Measurements from ENCODE around the gene SFXN4.

The SFXN4 gene, protein sequence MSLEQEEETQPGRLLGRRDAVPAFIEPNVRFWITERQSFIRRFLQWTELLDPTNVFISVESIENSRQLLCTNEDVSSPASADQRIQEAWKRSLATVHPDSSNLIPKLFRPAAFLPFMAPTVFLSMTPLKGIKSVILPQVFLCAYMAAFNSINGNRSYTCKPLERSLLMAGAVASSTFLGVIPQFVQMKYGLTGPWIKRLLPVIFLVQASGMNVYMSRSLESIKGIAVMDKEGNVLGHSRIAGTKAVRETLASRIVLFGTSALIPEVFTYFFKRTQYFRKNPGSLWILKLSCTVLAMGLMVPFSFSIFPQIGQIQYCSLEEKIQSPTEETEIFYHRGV

DNA sequence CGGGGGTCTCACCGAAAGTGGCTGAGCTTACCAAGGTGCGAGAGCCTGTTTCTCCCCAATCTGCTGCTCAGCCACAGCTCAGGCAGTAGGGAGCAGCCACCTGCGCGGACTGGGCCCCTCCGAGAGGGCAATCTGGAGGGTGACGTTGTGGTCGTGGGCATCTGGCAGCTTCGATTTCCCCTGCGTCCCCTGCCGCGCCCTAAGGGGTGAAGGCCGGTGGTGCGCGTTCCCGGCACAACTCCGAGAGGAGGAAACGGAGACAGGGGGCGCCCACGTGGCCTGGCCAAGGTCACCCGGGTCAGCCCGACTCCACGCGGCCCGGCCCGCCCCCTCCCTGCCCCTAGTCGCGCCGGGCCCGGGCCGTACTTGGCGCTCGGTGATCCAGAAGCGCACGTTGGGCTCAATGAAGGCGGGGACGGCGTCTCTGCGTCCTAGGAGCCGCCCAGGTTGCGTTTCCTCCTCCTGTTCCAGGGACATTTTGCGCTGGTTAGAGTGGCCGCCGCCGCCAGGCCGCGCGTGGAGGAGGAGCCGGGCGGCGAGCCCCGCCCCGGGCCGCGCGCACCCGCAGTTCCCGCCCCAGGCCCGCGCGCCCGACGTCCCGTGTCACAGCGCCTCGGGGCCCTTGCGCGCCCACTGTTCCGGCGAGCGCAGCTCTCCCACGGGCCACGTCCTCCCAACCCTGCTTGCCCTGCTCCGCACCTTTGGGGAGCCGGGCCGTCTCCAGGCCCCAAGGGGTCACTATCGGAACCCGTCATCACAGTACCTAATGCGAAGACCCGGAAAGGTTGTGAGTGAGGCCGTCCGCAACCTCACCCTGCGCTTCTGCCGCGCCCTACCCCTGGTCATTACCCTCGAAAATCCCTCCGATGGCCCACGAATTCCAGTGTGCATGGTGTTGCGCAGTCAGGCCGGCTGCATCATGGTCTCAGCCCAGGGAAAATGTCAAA, at the start of gene SFXN4:
Gene SFXN4 (minus strand): TSS at position 544 of the 947 bp plus-strand sequence. CDS start 67 bp downstream, at position 477.
- DNase-seq = peak; percentile 60 to 84 (median 73)

DNA sequence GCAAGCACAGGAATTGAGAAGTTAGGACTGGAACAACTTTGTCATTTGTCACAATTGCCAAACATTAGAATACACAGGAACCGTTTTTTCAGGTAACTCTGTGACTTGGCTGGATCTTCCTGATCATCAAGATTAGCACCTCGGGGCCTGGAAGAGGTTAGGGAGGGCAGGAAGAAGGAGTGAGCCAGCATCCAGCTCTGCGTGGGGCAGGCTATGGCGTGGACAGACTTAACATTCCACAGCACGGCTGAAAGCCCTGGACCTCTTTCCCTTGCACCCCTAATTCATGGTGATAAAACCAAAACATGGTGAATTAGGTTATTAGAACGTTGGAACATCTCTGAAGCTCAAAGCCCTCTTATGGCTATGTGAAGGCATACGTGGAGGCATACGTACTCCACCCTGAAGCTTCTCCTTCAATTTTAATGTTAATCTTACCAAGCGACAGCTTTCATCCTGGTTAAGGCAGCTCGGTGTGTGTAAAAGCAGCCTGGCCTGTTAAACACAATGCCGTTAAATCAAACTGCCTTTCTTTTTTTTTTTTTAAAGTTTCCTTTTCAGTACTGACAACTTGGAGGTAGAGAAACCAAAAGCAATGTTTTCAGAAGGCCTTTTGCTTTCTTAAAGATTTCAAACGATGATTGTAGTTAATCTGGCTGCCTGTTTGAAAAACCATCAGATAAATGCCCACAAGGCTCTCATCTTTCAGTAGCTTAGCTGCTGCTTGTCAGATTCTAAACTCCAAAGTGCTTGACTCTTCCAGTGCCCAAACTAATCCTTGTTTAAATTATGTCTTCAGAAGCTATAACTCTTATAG, 46.3 kb upstream of the SFXN4 start:
- DNase-seq = peak in 3 of 6 experiments; percentile 60 to 71 (median 68)

DNA sequence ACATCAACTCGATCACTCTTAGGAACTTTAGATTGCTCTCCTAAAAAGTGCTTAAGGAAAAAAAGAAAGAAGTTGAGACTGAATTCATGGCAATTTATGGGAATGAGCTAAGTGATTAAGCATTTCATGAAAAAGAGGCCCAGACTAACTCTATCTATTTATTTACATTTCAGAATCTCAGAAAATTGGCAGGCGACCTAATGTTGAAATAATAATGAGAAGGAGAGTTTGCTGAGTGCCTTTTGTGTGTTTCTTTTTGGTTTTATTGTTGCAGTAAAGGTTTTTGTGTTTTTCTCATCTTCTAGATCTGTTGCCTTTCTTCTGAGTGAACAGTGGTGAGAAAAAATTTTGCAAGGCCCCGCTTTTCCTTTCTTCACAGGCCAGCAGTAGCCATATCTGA, 45.7 kb upstream of the SFXN4 start:
- DNase-seq = no peak

DNA sequence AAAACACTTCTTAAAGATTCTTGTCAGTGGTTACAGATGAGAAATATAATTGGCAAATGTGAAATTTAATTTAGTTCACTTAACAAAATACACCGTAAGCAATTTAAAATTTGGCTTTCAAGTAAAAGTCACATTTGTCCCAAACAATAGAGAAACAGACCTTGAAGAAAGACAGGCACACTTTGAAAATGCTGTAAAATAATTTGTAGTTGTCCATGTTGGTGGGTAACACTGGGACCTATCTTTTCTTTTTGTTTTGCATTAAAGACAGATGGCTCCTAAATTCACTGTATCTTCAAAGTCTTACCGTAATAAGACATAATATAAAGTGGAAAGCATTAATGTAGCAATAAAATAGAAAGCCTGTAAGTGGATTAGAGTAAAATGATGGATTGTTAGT, 45.1 kb upstream of the SFXN4 start:
- DNase-seq = no peak

DNA sequence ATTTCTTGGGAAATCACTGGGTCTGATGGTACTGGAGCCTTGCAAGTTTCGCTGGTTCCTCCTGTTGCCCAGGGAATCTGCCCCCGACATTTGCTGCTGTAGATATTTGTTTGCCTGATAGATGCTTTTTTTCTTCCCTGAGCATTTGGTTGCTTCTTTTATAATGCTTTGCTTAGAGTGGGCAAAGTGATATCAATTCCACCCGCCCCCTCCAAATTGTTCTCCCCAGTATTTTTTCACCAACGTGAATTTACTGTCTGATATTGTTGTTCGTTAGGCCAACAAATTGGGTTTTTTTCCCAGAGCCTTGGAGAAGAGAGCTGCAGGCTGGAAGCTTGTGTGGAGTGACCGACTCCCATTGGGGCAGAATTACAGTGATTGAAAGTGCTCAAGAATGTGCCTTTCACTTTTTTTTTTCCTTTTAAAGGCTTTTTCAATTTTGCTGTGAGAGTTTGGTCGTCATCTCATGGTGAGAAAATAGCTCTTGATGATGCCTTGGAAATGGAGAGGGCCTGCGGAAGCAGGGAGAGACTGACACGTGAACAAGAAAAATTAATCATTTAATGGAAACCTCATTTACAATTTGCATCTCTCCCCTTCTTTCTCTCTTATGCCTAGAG, 44.3 kb upstream of the SFXN4 start:
- no peak for DNase-seq

DNA sequence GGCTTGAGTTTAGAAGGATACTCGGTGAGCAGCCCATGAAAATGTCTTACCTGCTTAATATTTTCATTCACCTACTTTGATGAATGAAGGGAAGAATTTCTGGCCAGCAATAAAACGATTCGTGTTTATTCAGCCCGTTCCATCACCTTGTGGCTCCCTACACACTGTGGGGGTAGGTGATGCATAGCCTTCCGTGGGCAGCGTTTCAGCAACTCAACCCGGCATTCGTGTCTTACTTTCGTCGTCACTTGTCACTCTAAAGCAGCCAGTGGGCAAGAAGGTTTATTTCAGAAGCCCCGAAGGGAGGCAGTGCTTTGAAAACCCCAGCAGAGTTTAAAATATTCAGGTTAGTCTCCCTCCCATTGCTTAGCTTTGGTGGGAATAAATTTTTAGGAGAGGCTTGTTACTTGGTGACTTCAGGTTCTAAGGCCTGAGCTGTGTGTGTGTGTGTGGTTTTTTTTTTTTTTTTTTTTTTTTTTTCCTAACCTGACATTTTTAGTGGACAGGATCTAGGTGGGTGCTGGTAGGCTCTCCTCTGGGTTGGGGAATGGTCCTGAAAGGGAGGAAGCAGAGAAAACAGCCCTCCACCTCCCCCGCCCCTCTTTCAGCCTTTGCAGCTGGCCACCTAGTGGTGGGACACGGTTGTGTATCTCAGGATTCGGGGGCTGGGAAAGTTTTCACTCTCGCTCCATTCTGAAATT, 43.7 kb upstream of the SFXN4 start:
- DNase-seq = peak; percentile 36 to 61 (median 42)

DNA sequence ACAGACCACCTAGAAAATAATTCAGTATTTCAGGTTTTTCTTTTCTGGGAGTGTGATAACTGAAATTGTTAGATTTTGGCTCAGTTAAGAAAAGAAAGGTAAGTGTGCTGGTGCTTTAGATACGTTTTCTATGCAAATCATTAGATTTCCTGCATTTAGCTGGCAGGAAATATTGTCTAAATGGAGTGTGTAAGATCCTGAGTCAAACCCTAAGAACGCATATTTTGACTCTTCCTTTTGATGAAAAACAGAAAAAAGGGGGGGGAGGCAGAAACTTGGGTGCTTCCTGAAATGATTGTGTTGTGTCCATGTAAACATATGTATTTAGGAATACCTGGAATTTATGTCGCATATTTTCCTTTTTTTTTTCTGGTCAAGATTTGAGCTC, 43.0 kb upstream of the SFXN4 start:
- DNase-seq = peak in 2 of 6 experiments; percentile 22 to 48

DNA sequence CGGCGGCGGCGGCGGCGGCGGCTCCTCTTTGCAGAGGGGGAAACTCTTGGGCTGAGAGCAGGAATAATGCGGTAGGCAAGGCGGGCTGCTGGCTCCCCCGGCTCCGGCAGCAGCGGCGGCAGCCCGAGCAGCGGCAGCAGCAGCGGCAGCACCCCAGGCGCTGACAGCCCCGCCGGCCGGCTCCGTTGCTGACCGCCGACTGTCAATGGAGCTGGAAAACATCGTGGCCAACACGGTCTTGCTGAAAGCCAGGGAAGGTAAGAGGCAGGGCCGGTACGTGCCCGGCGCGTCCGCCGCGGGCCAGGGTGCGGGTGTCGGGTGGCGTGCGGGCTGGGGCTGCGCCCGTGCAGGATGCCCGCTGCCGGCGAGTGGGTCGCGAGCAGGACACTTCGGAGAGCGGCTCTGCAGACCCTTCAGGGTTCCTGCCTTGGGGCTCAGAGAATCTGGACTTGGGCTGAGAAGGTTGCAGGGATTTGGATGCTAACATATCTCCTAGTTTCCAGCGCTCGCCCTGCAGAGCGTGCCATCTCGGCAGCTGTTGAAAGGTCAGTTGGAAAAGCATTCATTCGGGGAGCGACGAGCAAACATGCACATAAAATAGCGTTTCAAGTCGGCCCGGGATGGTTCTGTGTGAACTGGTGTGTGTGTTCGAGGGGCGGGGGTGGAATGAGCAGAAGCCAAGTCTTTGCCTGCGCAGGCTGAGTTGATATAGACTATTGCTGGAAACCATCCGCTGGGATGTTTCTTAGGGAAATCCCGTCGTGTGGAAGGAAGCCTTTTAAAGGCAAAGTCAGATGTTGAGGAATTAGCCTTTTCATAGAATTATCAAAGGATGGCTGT, 42.4 kb upstream of the SFXN4 start:
- peak; percentile 22 to 71 (median 45) for DNase-seq

DNA sequence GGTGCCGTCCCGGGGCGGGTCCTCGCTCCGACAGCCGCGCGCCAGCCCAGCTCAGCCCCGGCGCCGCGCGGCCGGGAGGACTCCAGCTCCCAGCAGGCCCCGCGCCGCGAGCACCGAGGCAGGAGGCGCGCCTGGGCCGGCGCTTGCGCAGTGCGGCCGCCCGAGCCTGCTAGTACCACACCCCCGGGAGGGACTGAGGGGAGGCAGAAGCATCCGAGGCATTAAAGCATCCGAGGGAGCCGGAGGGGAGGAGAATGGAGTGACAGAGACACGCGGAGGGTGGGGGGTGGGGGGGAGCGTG, 41.8 kb upstream of the SFXN4 start, which contains the start of gene GRK5:
Gene GRK5 (plus strand): TSS at position 206 of the 301 bp plus-strand sequence. CDS start 347 bp downstream, outside the sequence.
- peak; percentile 88 to 97 (median 96) for DNase-seq

DNA sequence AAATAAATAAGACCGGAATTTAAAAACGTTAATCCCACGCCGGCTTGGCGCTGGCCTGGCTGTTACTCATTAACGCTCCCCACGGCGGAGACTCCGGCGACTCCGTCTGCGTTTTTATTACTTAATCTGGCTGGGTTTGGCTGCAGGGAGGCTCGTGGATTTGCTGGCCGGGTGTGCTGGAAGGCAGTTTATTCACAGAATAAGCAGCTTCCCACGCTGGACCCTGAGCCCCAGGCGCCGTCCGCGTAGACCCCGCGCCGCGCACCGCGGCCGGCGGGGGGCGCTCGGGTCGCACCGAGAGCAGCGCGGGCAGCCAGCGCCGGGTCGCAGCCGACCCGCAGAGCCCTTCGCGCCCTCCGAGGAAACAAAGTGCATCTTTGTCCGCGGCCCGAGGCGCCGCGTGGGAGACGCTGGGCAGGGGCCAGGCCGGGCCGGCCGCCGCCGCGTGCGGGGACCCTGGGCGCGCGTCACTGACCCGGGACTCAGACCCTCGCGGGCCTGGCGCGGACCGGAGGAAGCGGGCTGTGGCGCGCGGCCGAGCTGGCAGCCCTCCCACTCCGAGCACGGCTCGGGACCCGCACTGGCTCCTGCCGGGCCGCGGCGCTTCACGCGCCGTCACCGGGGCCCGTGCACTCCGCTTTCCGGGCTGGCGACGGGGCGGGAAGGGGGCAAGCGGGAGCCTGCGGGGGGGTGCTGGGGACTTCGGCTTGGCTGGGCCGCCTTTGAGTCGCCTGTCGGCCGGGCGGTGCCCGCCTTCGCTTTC, 41.3 kb upstream of the SFXN4 start:
- DNase-seq = peak; percentile 45 to 80 (median 75)

DNA sequence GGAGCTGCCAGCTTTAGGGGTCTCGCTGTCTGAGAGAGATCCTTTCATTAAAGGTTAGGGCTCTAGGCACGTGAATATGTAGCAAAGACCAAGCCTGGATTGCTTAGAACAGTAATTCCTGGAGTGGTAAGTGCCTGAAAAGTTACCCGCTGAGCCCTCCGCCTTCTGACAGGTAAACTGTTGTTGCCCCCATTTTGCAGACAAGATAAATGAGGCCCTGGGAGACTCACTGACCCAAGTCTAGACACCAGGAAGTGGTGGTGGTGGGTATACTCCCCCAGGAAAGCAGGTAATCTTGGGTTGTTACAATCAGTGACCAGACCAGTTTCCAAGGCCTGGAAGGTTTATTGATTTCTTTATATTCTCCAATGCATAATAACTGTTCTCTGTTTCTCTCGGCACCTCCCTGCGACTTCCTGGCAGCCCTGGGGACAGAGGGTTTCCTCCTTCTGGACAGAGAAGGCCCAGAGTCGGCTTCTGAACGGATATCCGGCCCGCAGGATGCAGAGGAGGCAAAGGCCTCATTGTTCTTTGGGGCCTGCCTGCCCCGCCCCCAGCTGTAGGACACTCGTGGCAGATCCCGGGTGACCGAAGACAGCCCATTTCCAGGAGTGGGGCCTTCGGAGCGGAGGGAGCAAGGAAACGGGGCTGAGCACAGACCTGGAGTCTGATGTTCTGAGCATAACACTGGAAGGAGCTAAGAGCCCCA, 40.5 kb upstream of the SFXN4 start:
- peak in 4 of 6 experiments; percentile 15 to 47 (median 35) for DNase-seq

DNA sequence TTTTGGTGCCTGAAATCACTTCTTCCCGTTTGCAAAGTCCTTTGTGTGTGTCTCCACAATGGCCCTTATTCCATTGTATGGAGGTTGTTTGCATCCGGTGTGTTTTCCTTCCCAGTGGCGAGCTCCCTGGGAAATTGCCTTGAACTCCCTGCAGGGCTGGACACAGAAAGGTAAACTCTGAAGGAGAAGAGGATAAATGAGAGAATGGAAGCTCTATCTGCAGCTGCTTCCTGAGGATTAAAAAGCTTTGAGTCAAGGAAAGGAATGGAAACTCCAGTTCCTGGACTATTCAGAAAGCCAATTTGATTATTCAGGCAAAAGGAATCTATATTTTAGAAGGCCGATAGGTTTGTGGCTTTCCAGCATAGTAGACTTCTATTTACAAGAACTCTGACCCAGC, 37.5 kb upstream of the SFXN4 start:
- DNase-seq = no peak

DNA sequence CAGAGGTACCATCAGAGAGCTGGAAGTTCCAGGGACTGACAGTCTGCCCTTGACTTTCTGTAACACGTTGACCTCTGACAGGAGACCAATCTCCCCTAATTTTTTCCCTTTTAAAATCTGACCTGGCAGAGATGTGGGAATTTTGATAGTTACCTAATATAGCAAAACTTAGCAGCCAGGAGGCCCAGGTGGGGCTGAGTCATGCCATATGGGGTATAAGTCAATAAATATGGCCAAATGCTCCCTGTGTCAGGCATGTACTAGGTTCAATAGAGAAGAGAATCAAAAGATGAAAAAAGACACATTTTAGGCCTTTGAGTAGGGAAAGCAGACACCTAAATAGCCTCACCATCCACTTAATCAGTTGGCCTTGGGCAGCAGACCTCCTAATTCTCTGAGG, 35.7 kb upstream of the SFXN4 start:
- DNase-seq = no peak

DNA sequence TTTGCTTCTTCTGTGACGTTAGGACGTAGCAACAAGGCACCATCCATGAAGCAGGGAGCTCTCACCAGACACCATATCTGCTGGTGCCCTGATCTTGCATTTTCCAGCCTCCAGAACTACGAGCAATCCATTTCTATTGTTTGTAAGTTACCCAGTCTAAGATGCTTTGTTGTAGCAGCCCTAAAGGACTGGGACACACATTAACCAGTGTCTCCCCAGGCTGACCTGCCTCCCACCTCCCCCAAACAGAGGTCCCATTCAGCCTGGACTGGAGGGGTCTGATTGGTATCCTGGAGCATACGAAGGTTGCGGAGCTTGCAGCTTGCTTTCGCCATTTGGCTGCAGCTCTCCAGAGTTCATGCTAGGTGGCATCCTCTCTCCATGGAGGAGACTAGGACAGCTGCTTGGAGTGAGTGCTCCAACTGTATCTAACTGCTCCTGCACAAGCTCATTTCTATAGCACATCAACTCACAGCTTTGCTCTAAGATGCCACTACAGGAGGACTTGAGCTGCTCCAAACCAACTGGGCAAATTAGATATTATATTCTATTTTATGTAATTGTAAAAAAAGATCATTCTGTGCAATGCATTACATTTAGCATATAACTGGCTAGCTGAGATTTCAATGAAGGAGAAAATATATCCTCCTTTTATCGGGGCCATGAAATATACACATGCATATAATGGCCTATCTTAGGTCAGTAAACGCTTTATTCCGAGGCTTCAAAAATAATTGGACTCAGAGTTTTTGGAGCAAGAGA, 33.9 kb upstream of the SFXN4 start:
- peak; percentile 11 to 68 (median 36) for DNase-seq

DNA sequence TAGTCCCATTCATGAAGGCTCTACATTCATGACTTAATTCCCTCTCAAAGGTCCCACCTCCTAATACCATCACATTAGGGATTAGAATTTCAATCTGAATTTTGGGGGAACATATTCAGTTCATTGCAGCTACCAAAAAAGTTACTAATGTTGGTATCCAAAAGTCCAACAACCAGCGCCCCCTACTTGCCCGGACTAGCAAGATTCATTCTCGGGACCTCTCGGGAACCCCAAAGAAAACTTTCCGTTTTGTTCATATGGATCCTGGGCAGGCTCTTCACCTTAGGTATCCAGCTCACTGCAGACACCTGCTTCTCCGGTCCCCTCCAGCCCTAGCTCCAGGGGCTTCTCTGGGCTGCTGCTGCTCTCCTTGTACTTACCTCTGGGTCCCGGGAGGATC, 32.9 kb upstream of the SFXN4 start:
- DNase-seq = peak in 3 of 6 experiments; percentile 4 to 9 (median 5)

DNA sequence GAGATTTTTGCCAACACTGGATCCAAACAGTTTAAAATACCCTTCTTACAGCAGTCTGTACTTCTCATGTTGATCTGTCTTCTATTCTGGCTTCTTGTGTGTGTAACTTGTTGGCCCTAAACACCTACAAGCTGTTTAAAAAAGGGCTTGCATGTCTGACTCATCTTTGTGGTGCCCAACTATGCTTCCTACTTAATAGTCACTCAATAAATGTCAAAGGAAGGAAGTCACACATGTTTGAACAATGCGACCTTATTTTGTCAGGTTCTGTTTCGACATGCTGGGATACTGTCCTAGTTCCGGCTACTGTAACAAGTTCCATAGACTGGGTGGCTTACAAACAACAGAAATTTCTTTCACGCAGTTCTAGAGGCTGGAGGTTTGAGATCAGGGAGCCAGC, 32.4 kb upstream of the SFXN4 start:
- DNase-seq = no peak

DNA sequence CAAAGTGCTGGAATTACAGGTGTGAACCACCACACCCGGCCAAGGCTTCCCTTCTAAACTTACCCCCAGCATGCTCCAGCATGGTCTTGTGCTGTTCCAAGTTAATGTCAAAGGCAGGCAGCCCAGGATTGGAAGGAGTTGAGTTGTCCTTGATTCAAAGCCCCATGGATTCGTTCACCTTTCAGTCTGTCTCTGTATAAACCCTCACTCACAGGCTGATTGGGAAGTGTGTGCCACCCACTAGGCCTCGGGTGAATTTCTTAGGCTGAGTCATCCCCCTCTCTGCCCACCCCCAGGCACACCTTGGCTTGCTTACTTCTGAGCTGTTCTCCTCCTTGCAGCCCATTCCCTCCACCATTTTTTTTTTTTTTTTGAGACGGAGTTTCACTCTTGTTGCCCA, 26.4 kb upstream of the SFXN4 start:
- no peak for DNase-seq

DNA sequence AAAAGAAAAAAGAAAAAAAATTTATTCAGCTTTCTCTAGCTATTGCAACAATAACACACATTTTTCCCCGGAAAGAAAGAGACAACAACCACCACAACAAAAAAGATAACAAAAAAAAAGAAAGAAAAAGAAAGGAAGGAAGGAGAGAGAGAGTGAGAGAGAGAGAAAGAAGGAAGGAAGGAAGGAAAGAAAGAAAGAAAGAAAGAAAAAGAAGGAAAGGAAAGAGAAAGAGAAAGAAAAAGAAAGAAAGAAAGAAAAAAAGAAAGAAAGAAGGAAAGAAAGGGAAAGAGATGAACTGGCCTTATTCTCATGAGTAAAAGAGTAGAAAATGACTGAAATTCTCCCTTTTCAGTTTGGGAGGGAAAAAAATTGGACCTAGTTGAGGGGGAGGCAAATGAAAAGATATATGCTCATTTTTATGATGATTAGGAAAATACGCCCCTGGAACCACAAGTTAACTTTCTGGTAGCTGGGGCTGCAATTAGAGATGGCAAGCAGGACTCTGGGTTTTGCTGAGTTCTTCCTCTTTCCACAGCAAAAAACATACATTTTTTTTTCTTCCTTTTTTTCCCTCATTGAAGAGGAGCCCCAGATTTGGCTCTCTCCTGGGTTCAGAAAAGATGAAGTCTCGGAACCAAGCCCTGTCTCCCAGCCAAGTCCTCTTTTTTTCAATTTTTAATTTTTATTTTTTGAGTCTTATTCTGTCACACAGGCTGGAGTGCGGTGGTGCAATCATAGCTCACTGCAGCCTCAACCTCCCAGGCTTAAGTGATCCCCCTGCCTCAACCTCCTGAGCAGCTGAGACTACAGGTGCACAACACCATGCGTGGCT, 25.7 kb upstream of the SFXN4 start:
- no peak for DNase-seq

Data from stimulated activated naive CD4-positive, alpha-beta T cell (primary cell).